GM19035 (cell line): ENCODE results near the gene PDZD8.

Source experiments
- ATAC-seq: cut with Tn5 transposase; IDR thresholded peaks from one replicate; pipeline ENCODE4 v1.9.1; 2021; ENCODE audit not compliant: unreplicated experiment

PDZD8 gene

GRCh38 chr10:117375360-117376178 lies at the start of gene PDZD8:
Gene PDZD8, minus strand, starts transcription at chr10:117375440. Its CDS starts 213 bp downstream, at chr10:117375227.
- ATAC-seq, result peak; percentile 84

- no peak for ATAC-seq
Measured at GRCh38 chr10:117424171-117424570, 48.9 kb upstream of the PDZD8 start.

DNA sequence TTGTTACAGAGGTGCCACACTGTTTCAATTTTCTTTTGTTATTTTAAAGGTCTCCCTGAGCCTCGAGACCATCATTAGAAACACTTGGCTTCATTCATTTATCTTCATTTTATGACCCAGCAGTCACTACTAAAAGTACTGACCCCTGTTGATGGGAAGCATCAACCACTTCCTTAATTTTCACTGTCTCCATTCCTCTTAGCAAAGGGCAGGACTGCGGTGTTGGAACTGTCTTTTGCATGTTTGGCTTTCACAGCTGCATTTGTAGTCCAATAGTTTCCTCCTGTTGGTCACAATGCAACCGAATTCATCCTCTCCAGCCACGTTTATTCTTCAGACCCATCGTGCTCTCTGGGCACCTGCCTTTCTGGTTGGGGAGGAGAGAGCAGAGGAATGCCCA lies 46.7 kb upstream of the PDZD8 start:
- no peak for ATAC-seq

DNA sequence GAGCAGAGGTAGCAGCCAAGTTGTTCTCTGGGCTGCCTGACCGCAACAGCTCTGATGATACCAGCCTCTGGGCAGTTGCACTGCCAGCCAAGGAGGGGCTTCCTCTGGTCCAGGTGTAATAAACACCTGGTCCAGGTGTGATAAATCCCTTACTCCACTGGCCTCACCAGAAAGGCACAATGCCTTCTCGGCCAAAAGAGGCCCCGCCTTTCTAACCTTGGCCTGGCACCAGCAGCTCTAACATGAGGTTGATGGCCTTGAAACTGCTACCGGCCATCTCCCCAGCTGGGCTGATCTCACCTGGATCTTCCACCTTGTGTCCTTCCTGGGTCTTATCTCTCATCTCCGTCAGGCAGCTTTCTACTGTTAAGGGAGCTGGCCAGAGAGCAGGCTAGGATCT lies 45.5 kb upstream of the PDZD8 start:
- ATAC-seq, result no peak

DNA sequence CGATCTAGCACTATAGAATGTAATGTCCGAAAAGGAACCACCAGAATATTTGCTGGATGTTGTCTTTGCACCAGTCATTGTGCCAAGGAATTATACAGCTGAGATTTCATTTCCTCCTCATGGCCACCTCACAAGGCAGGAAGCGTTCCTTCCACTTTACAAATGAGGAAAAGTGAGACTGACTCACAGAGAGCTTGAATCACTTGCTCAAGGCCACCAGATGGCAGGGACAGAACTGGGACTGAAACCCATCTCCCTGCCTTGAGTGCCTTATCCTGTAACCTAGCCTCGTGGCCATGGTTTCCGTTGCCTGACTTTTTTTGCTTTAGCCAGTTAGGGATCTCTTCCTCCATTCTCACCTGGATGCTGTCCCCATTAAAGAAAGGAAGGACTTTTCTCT lies 44.7 kb upstream of the PDZD8 start:
- ATAC-seq, result no peak

GRCh38 chr10:117419159-117419558 lies 43.9 kb upstream of the PDZD8 start:
- no peak for ATAC-seq

GRCh38 chr10:117418121-117418520 lies 42.9 kb upstream of the PDZD8 start:
- no peak for ATAC-seq

GRCh38 chr10:117417196-117417595 lies 42.0 kb upstream of the PDZD8 start:
- no peak for ATAC-seq

GRCh38 chr10:117413928-117414618 lies 38.8 kb upstream of the PDZD8 start:
- ATAC-seq, result no peak

- ATAC-seq, result no peak
Measured at GRCh38 chr10:117412469-117413010, 37.3 kb upstream of the PDZD8 start.

DNA sequence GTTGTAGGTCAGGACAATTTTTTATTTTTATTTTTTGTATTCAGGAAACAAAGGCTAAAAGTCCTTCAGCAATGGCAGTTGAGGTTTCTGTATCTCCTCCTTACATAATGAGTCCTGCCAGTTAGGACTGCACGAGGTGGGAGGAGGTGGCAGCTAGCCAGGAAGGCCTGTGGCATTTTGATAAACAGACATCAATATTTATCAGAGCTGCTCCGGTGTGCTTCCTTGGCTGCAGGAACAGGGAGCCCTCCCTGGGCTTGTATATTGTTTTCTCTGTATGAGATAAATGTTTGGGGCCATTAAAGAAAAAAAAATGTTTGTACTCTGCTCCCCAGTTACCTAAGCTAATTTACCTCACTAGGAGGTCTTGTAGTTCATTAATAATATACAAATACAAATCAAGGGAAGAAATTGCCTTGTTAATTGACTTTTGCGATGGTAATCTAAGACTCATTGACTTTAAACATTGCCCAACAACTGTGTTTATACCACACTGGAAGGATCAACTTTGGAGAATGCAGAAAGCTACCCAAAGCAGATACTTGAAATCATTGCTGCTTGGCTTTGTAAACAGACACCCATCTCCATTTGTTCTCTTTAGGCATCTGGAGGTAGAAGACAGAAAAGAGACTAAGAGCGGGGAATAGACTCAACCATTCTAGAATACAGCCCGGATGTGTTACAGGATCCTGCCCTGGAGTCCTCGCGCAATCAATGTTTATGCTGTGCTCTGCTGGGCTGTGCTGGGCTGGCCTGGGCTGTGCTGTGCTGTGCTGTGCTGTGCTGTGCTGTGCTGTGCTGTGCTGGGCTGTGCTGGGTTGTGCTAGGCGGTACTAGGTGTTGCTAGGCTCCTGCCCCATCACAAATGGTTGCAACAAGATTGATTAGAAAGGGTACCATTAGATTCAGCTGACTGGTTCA lies 36.5 kb upstream of the PDZD8 start:
- ATAC-seq, result no peak

- ATAC-seq, result no peak
Measured at GRCh38 chr10:117410557-117410956, 35.3 kb upstream of the PDZD8 start.

DNA sequence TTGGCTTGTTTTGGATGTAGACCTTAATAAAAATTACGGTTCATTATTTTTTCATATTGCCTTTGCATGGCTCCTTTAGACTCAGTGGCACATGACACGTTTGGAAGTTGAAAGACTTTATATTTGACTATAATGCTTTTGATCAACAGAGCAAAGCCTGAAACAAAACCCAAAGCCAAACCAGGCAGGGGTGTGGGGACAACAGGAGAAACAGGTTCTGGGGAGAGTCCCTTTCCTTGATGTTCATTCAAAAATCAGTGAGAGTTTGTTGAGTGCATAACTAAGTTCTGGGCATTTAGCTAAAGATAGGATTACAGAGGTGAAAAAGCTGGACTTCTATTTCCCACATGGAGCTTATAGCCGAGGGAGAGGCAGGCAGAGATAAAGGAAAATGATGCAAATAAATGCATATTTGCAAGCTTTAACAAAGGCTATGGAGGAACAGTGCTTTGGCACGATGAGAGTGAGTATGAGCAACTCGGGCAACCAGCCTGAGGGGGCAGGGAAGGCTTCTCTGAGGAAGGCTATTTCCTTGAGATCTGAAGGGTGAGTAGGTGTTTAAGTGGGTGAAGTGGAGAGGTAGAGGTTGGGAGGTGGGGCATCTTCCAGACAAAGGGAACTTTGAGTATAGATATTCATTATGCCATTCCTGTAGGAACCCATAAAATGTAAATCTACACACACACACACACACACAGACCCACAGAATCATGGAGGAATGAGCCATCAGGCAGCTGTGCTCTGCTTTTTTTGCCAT lies 34.5 kb upstream of the PDZD8 start:
- no peak for ATAC-seq

DNA sequence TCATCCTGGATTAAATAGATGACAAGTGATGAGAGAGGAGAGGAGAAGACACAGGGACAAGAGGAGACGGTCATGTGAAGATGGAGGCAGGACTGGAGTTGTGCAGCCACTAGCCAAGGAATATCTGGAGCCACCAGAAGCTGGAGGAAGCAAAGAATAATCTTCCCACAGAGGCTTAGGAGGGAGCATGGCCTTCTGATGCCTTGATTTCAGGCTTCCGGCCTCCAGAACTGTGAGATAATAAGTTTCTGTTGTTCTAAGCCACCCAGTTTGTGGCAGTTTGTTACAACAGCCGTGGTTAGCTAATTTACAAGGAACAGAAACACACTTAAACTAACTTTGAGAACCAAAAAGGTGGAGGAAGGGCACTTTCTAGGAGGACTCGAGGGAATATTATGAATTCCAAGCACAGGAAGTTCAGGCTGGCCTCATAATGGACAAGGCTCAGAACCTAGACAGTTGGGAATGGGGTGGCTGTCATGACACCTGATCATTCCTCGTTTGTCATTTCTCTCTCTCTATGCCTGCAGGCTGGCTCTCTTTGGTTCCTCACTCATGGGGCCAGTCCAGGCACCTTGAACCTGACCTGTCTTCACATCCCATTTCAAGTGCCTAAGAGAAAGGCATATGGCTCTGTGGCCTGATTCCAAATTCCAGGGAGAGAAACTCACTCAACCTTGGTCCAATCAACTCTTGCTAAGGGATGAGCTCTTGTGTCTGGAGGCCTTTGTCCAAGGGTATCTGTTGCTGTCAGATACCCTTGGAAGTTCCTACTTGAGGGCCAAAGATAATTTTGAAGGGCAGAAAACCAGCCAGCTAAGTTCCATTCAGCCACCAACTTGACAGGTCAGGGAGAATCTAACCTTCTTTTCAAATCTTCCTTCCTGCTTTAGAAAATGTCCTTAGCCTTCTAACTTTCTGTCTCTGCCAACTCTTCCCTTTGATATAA lies 33.5 kb upstream of the PDZD8 start:
- ATAC-seq, result no peak

DNA sequence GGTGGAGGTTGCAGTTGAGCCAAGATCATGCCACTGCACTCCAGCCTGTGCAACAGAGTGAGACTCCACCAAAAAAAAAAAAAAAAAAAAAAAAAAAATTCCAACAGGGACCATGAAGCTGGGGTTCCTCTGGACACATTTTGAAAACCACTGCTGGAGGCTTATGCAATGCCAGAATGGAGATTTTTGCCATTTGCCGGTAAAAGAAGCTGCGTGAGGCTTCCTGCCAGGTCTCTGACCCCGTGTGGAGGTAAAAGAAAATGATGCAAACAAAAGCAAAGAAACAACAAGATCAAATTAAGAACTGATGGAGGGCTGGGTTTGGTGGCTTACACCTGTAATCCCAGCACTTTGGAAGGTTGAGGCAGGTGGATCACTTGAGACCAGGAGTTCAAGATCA lies 30.5 kb upstream of the PDZD8 start:
- no peak for ATAC-seq

GRCh38 chr10:117400329-117400728 lies 25.1 kb upstream of the PDZD8 start:
- ATAC-seq, result no peak

GRCh38 chr10:117399341-117400196 lies 24.3 kb upstream of the PDZD8 start:
- ATAC-seq, result no peak

DNA sequence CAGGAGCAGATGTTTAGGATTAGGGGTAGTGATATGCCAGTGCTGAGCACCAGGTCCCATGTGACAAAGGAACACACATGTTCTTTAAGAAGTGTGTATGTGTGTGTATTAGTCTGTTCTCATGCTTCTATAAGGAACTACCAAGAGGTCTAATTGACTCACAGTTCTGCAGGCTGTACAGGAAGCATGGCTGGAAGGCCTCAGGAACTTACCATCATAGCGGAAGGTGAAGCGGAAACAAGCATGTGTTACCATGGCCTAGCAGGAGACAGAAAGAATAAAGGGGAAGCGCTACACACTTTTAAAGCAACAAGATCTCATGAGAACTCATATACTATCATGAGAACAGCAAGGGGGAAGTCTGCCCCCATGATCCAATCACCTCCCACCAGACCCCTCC lies 22.8 kb upstream of the PDZD8 start:
- no peak for ATAC-seq
